ENCODE data around the gene PURB.
"Not testable (repeated sequence)": the region's sequence is repeated elsewhere in the genome, so short reads cannot be mapped to it uniquely, and the experiment has no call there.

The PURB gene

GRCh38 chr7:44845451-44845850 lies 39.9 kb downstream of the PURB start:
- no peak for DNase-seq (ENCODE audit: low read depth in 1 of 2, low spot score in 1 of 2)
- TF ChIP-seq JUND (IDR thresholded peaks at IDR 0.05; ENCODE audit: low read depth), result no peak
- in situ Hi-C loops (cut with HindIII; ENCODE audit: low pct_unique_long_range_greater_than_20kb, low sequenced_read_pairs), result no loop called here

- in situ Hi-C loops (cut with HindIII; ENCODE audit: low pct_unique_long_range_greater_than_20kb, low sequenced_read_pairs), result not testable (repeated sequence)
These were observed 41.9 kb downstream of the PURB start for GRCh38 chr7:44843440-44843839.

GRCh38 chr7:44842675-44843074 lies 42.7 kb downstream of the PURB start:
- in situ Hi-C loops (cut with HindIII; ENCODE audit: low pct_unique_long_range_greater_than_20kb, low sequenced_read_pairs), result not testable (repeated sequence)

More at GRCh38 chr7:44843440-44843839, 41.9 kb downstream of the PURB start:
- DNase-seq (ENCODE audit: low read depth in 1 of 2, low spot score in 1 of 2), result not testable (repeated sequence)

GRCh38 chr7:44838751-44839150 lies 46.6 kb downstream of the PURB start:
- DNase-seq (ENCODE audit: low read depth in 1 of 2, low spot score in 1 of 2), result no peak
- in situ Hi-C loops (cut with HindIII; ENCODE audit: low pct_unique_long_range_greater_than_20kb, low sequenced_read_pairs), result no loop called here
- TF ChIP-seq JUND (IDR thresholded peaks at IDR 0.05; ENCODE audit: low read depth), result no peak

More at GRCh38 chr7:44842675-44843074, 42.7 kb downstream of the PURB start:
- not testable (repeated sequence) for DNase-seq (ENCODE audit: low read depth in 1 of 2, low spot score in 1 of 2)

- no peak for DNase-seq (ENCODE audit: low read depth in 1 of 2, low spot score in 1 of 2)
- TF ChIP-seq JUND (IDR thresholded peaks at IDR 0.05; ENCODE audit: low read depth), result no peak
- in situ Hi-C loops (cut with HindIII; ENCODE audit: low pct_unique_long_range_greater_than_20kb, low sequenced_read_pairs), result no loop called here
These were observed 57.8 kb downstream of the PURB start for GRCh38 chr7:44827567-44827966.

All from T47D (cell line).